RWPE2 (cell line): Measurements from ENCODE around the gene POLD4.

Experiments used
- ATAC-seq: fragments of 200-7000 bp; cut with Tn5 transposase; 3 replicates; pipeline ENCODE4 v1.9.1; 2021; ENCODE audit warnings: low read depth
- DNase-seq: peaks from one replicate; pipeline ENCODE4 v3.0.0-alpha.2; 2020; ENCODE audit warnings: low spot score
- H3K27ac ChIP-seq: fragments of 450-650 bp; 2 replicates; pipeline ENCODE4 v1.5.1; 2017; ENCODE audit warnings: mild to moderate bottlenecking; ENCODE audit not compliant: poor library complexity, severe bottlenecking
- H3K27me3 ChIP-seq: fragments of 250-450 bp; sonication (Bioruptor Pico); 2 replicates; pipeline ENCODE4 v1.5.1; 2021; ENCODE audit warnings: mild to moderate bottlenecking, moderate library complexity; ENCODE audit not compliant: insufficient read depth, poor library complexity, severe bottlenecking
- H3K36me3 ChIP-seq: fragments of 250-450 bp; sonication (Bioruptor Pico); 2 replicates; pipeline ENCODE4 v1.5.1; 2020; ENCODE audit warnings: low read depth, mild to moderate bottlenecking, moderate library complexity
- H3K4me1 ChIP-seq: fragments of 250-450 bp; sonication (Bioruptor Pico); 2 replicates; pipeline ENCODE4 v1.5.1; 2021; ENCODE audit warnings: mild to moderate bottlenecking, moderate library complexity; ENCODE audit not compliant: insufficient read depth, poor library complexity, severe bottlenecking
- H3K4me3 ChIP-seq: fragments of 250-450 bp; sonication (Bioruptor Pico); 2 replicates; pipeline ENCODE4 v1.5.1; 2021; ENCODE audit warnings: mild to moderate bottlenecking, moderate library complexity; ENCODE audit not compliant: severe bottlenecking
- H3K9me3 ChIP-seq: fragments of 250-450 bp; sonication (Bioruptor Pico); 2 replicates; pipeline ENCODE4 v1.5.1; 2021; ENCODE audit warnings: mild to moderate bottlenecking, moderate library complexity; ENCODE audit not compliant: severe bottlenecking
- CTCF ChIP-seq: fragments of 450-650 bp; IDR thresholded peaks from one replicate; pipeline ENCODE4 v1.5.1; 2017; ENCODE audit warnings: mild to moderate bottlenecking, moderate library complexity; ENCODE audit not compliant: poor library complexity, severe bottlenecking

Gene POLD4

GRCh38 chr11:67347964-67348749 is 5.2 kb downstream of the POLD4 start:
- Histone ChIP-seq H3K36me3 (peaks cover 4% of the 10 kb centered on the region; the same call in 1 of the 2 replicates), H3K27me3 (no peaks in the 10 kb centered on the region), H3K4me3 (no peak overlapping the region), H3K4me1 (peaks cover 20% of the 10 kb centered on the region), H3K9me3 (no peaks in the 10 kb centered on the region), H3K27ac (no peak overlapping the region)
- DNase-seq: no peak
- TF ChIP-seq CTCF: no peak
- ATAC-seq: no peak

GRCh38 chr11:67345920-67346819 is 7.2 kb downstream of the POLD4 start:
- H3K4me1 ChIP-seq: peaks cover 17% of the 10 kb centered on the region
- peak; percentile 90 for TF ChIP-seq CTCF
- no peak overlapping the region for H3K4me3 ChIP-seq
- no peaks in the 10 kb centered on the region for H3K27me3 ChIP-seq
- ATAC-seq (peak; percentile 93), DNase-seq (no peak)
- no peaks in the 10 kb centered on the region for H3K36me3 ChIP-seq
- peak overlapping the region; percentile 52 for H3K27ac ChIP-seq
- no peaks in the 10 kb centered on the region for H3K9me3 ChIP-seq

GRCh38 chr11:67345247-67345919 is 8.0 kb downstream of the POLD4 start:
- Histone ChIP-seq H3K4me1 (peaks cover 17% of the 10 kb centered on the region), H3K9me3 (no peaks in the 10 kb centered on the region), H3K27me3 (no peaks in the 10 kb centered on the region), H3K36me3 (no peaks in the 10 kb centered on the region), H3K27ac (peak overlapping the region; percentile 52), H3K4me3 (no peak overlapping the region)
- no peak for DNase-seq
- no peak for TF ChIP-seq CTCF
- ATAC-seq: peak; percentile 9; the same call in 1 of the 3 replicates

- H3K27ac ChIP-seq: no peak overlapping the region
- ATAC-seq (no peak), DNase-seq (no peak)
Observed at GRCh38 chr11:67344264-67344663, 9.1 kb downstream of the POLD4 start.

More at GRCh38 chr11:67344264-67344663, 9.1 kb downstream of the POLD4 start:
- H3K9me3 ChIP-seq: no peaks in the 10 kb centered on the region
- H3K4me3 ChIP-seq: no peak overlapping the region
- peaks cover 17% of the 10 kb centered on the region for H3K4me1 ChIP-seq
- H3K36me3 ChIP-seq: no peaks in the 10 kb centered on the region
- no peak for TF ChIP-seq CTCF
- no peaks in the 10 kb centered on the region for H3K27me3 ChIP-seq
